OCI-LY1 (cell line): ENCODE data around the gene THOC7.
A peak's percentile ranks its signal among the peaks of the same experiment; 100 is the strongest.

Experiments used
- H2AFZ ChIP-seq: fragments of 200-600 bp; sonication (generic), shearing (Covaris generic); 2 replicates; pipeline ENCODE4 v1.6.0; 2014; ENCODE audit warnings: antibody characterized with exemption, mild to moderate bottlenecking, low read length
- H3F3A ChIP-seq: fragments of 200-600 bp; sonication (generic), shearing (Covaris generic); 2 replicates; pipeline ENCODE4 v1.6.0; 2014; ENCODE audit warnings: mild to moderate bottlenecking, antibody characterized with exemption, low read length, moderate library complexity; ENCODE audit not compliant: insufficient read depth
- H3K27ac ChIP-seq: fragments of 200-600 bp; sonication (generic); 2 replicates; pipeline ENCODE4 v1.5.1; 2014; ENCODE audit warnings: low read length, mixed run types, mild to moderate bottlenecking, low read depth; ENCODE audit not compliant: poor library complexity, severe bottlenecking
- H3K27me3 ChIP-seq: fragments of 200-600 bp; sonication (generic); 2 replicates; pipeline ENCODE4 v1.6.0; 2014; ENCODE audit warnings: antibody characterized with exemption, mild to moderate bottlenecking, low read length, moderate library complexity; ENCODE audit not compliant: insufficient read depth
- H3K36me3 ChIP-seq: fragments of 200-600 bp; sonication (generic); 2 replicates; pipeline ENCODE4 v1.6.1; 2014; ENCODE audit warnings: mild to moderate bottlenecking, antibody characterized with exemption, low read length, moderate library complexity, mixed read lengths; ENCODE audit not compliant: insufficient read depth
- H3K4me1 ChIP-seq: fragments of 200-600 bp; sonication (generic); 2 replicates; pipeline ENCODE4 v1.5.1; 2014; ENCODE audit warnings: mild to moderate bottlenecking, low read length, moderate library complexity; ENCODE audit not compliant: insufficient read depth, severe bottlenecking
- H3K4me2 ChIP-seq: fragments of 200-600 bp; sonication (generic), shearing (Covaris generic); 2 replicates; pipeline ENCODE4 v1.6.1; 2014; ENCODE audit warnings: low read length
- H3K4me3 ChIP-seq: fragments of 200-600 bp; sonication (generic); 2 replicates; pipeline ENCODE4 v1.5.1; 2014; ENCODE audit warnings: low read length, low read depth, mild to moderate bottlenecking, mixed read lengths; ENCODE audit not compliant: poor library complexity, severe bottlenecking
- H3K79me2 ChIP-seq: fragments of 200-600 bp; shearing (Covaris generic); 2 replicates; pipeline ENCODE4 v1.6.1; 2016; ENCODE audit warnings: mixed run types, low read length, mixed read lengths; ENCODE audit not compliant: insufficient read depth
- H3K9ac ChIP-seq: fragments of 200-600 bp; sonication (generic), shearing (Covaris generic); 2 replicates; pipeline ENCODE4 v1.6.1; 2014; ENCODE audit warnings: mild to moderate bottlenecking, low read length, mixed read lengths
- H3K9me2 ChIP-seq: fragments of 200-600 bp; sonication (generic), shearing (Covaris generic); 2 replicates; pipeline ENCODE4 v1.6.1; 2014; ENCODE audit warnings: low read depth, mild to moderate bottlenecking, low read length, mixed read lengths
- H3K9me3 ChIP-seq: fragments of 200-600 bp; shearing (Covaris generic); 2 replicates; pipeline ENCODE4 v1.6.1; 2014; ENCODE audit warnings: low read length, mixed read lengths
- H4K20me1 ChIP-seq: fragments of 200-600 bp; sonication (generic), shearing (Covaris generic); 2 replicates; pipeline ENCODE4 v1.6.0; 2016; ENCODE audit warnings: mild to moderate bottlenecking, low read length; ENCODE audit not compliant: insufficient read depth
- EZH2 ChIP-seq: fragments of 200-600 bp; sonication (generic), shearing (Covaris generic); IDR thresholded peaks from 2 replicates; pipeline ENCODE4 v1.8.0; 2017; ENCODE audit warnings: borderline replicate concordance, mixed run types, mild to moderate bottlenecking, antibody characterized with exemption, low read length, moderate library complexity, mixed read lengths
- TF ChIP-seq, protein P1 (sequence below): fragments of 200-600 bp; sonication (generic), shearing (Covaris generic); IDR thresholded peaks from 2 replicates; pipeline ENCODE4 v1.5.1; 2017; ENCODE audit warnings: mild to moderate bottlenecking, antibody characterized with exemption, low read length, moderate library complexity, mixed read lengths

THOC7 gene

GRCh38 chr3:63864965-63865327, 1.3 kb upstream of the THOC7 start:
- no peaks in the 10 kb centered on the region for H3K9me2 ChIP-seq
- peak overlapping the region; percentile 84 for H3K4me3 ChIP-seq
- peaks cover 13% of the 10 kb centered on the region for H3K36me3 ChIP-seq
- H3K9ac ChIP-seq = peak overlapping the region; percentile 87
- no peaks in the 10 kb centered on the region for H3K27me3 ChIP-seq
- H3F3A ChIP-seq = no peaks in the 10 kb centered on the region
- no peaks in the 10 kb centered on the region for H4K20me1 ChIP-seq
- H3K4me1 ChIP-seq = peaks cover 43% of the 10 kb centered on the region
- no peak for TF ChIP-seq EZH2
- TF ChIP-seq, protein P1, sequence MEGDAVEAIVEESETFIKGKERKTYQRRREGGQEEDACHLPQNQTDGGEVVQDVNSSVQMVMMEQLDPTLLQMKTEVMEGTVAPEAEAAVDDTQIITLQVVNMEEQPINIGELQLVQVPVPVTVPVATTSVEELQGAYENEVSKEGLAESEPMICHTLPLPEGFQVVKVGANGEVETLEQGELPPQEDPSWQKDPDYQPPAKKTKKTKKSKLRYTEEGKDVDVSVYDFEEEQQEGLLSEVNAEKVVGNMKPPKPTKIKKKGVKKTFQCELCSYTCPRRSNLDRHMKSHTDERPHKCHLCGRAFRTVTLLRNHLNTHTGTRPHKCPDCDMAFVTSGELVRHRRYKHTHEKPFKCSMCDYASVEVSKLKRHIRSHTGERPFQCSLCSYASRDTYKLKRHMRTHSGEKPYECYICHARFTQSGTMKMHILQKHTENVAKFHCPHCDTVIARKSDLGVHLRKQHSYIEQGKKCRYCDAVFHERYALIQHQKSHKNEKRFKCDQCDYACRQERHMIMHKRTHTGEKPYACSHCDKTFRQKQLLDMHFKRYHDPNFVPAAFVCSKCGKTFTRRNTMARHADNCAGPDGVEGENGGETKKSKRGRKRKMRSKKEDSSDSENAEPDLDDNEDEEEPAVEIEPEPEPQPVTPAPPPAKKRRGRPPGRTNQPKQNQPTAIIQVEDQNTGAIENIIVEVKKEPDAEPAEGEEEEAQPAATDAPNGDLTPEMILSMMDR = no peak
- peak overlapping the region; percentile 91 for H3K4me2 ChIP-seq
- peak overlapping the region; percentile 72 for H3K27ac ChIP-seq
- peaks cover 80% of the 10 kb centered on the region for H3K79me2 ChIP-seq
- H3K9me3 ChIP-seq = no peaks in the 10 kb centered on the region
- H2AFZ ChIP-seq = no peak overlapping the region

GRCh38 chr3:63864008-63864964, 681 bp upstream of the THOC7 start:
- TF ChIP-seq, protein P1 = no peak
- no peak for TF ChIP-seq EZH2
- no peaks in the 10 kb centered on the region for H3K9me2 ChIP-seq
- H3K4me1 ChIP-seq = peaks cover 43% of the 10 kb centered on the region
- H3F3A ChIP-seq = no peaks in the 10 kb centered on the region
- no peaks in the 10 kb centered on the region for H4K20me1 ChIP-seq
- peaks cover 80% of the 10 kb centered on the region for H3K79me2 ChIP-seq
- peak overlapping the region; percentile 84 for H3K4me3 ChIP-seq
- peaks cover 13% of the 10 kb centered on the region for H3K36me3 ChIP-seq
- no peaks in the 10 kb centered on the region for H3K9me3 ChIP-seq
- peak overlapping the region; percentile 91 for H3K4me2 ChIP-seq
- H3K27ac ChIP-seq = peak overlapping the region; percentile 72
- no peaks in the 10 kb centered on the region for H3K27me3 ChIP-seq
- peak overlapping the region; percentile 87 for H3K9ac ChIP-seq
- H2AFZ ChIP-seq = no peak overlapping the region

DNA sequence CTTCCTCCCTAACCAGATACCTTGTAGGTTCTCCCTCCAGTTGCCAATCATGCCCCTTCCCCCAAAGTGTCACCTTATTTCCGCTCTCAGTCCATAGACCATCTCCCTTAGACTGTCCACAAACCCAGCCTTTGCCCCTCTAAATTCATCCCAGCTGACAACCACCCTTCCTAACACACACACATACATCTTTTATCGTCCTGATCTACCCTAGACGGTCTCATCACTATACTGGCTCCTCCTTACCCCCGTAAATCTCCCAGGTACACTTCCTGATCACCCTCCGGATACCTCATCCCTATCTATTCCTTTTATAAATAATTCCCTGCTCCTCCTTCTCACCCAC, 828 bp downstream of the THOC7 start:
- peak overlapping the region; percentile 65 for H3K27ac ChIP-seq

More for the DNA sequence above, 828 bp downstream of the THOC7 start:
- Histone ChIP-seq H3K36me3 (peaks cover 14% of the 10 kb centered on the region), H3K9me2 (no peaks in the 10 kb centered on the region), H3K9me3 (no peaks in the 10 kb centered on the region), H3K4me2 (peak overlapping the region; percentile 90), H3K9ac (peak overlapping the region; percentile 98), H3K79me2 (peaks cover 80% of the 10 kb centered on the region), H3K4me1 (peaks cover 32% of the 10 kb centered on the region), H3K27me3 (no peaks in the 10 kb centered on the region), H4K20me1 (no peaks in the 10 kb centered on the region), H3K4me3 (peak overlapping the region; percentile 91), H2AFZ (no peak overlapping the region), H3F3A (no peaks in the 10 kb centered on the region)
- TF ChIP-seq, protein P1 = no peak
- TF ChIP-seq EZH2 = no peak
